ENCODE results near the gene SLC13A5. TPM values are rescaled to one million over a fixed set of nuclear protein-coding genes. Genes with fewer than 3 reads are reported as not detected.

The SLC13A5 gene
- total and polyA plus RNA-seq, 9 of the 15 experiments (the other 6 are each of a cell fraction or from before 2014, with no cell fraction given), result 0.04 TPM; not detected in 8

DNA sequence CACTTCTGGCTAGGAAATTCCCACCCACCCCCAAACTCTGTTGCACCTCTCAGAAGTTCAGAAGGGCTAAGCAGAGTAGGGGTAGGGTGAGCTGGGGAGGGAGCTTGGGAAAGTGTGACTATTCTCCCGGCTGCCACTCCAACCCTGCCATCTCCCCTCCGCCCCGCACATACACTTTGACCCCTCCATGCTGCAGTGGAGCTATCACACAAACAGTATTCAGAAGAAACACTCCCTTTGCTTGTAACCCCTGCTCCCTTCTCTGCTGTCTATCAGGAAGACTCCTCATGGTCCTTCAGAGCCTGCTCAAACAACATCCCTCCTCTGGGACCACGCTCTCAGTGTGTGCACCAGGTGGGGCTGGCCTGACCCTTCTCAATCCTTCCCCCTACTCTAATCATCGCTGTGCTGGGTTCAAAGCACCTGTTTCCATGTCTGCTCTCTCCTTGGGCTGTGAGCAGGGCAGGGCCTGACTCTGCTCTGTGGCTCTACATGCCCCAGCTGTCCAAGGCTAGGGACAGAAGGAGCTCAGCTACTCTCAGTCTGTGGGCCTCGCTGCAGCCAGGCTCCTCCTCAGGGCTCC is 8.6 kb downstream of the SLC13A5 start:
- H4K20me1 ChIP-seq (replicated peaks; ENCODE audit: control insufficient read depth, insufficient read depth, low read length), result no peaks in the 10 kb centered on the region
- peaks cover 0 to 5% of the 10 kb centered on the region in 2 experiments; a peak in 1 of 5 replicates for H3K4me1 ChIP-seq (replicated peaks in 1 of 2; ENCODE audit: control insufficient read depth in 2 of 2, insufficient read depth in 2 of 2, low read length in 2 of 2)
- no peak overlapping the region for H3K27ac ChIP-seq (ENCODE audit: extremely low read depth, low read depth, low read length)
- H3K9me3 ChIP-seq (replicated peaks; ENCODE audit: control insufficient read depth, insufficient read depth, low read depth, low read length), result no peaks in the 10 kb centered on the region
- DNase-seq (ENCODE audit: extremely low read depth in 1 of 4, low spot score in 3 of 4) (no peak), ATAC-seq (no peak), FAIRE-seq (no peak)
- H3K4me2 ChIP-seq (ENCODE audit: insufficient read depth, low read length), result no peak overlapping the region
- H3K4me3 ChIP-seq, result no peak overlapping the region
- no peaks in the 10 kb centered on the region for H3K36me3 ChIP-seq (ENCODE audit: control insufficient read depth, insufficient read depth, low read length)
- H3K9me1 ChIP-seq (ENCODE audit: control insufficient read depth, insufficient read depth, low read length), result no peaks in the 10 kb centered on the region
- H3K79me2 ChIP-seq (ENCODE audit: control insufficient read depth, insufficient read depth, low read length), result no peaks in the 10 kb centered on the region
- in situ Hi-C loops (cut with MboI), result no loop called here
- no peak overlapping the region for H3K9ac ChIP-seq (ENCODE audit: insufficient read depth in 1 of 2, low read depth in 2 of 2, low read length in 2 of 2)
- no peak overlapping the region for H2AFZ ChIP-seq (ENCODE audit: low read depth, low read length)
- intact Hi-C loops (cut with micrococcal nuclease), result no loop called here
- ChIA-PET POLR2A (no interaction called here), CTCF (ENCODE audit: low intra/inter-chr PET ratio) (no interaction called here)
- peaks cover 0 to 43% of the 10 kb centered on the region in 2 experiments; a peak in 3 of 5 replicates for H3K27me3 ChIP-seq (ENCODE audit: control insufficient read depth in 2 of 2, insufficient read depth in 2 of 2, low read length in 2 of 2)
- 2% methylated on average over 5 of the region's 6 CpGs for WGBS (ENCODE audit: insufficient coverage, low coverage, missing lambda C conversion rate)
- TF ChIP-seq SMARCA4 (IDR thresholded peaks at IDR 0.05) (no peak), PTBP1 (IDR thresholded peaks at IDR 0.05; ENCODE audit: low read depth, low read length) (no peak), ZKSCAN8 (CRISPR knock-in tag; IDR thresholded peaks at IDR 0.05) (no peak), FOS (IDR thresholded peaks at IDR 0.05; ENCODE audit: extremely low read depth, insufficient read length) (no peak), ZNF780A (CRISPR knock-in tag; IDR thresholded peaks at IDR 0.05) (no peak), JUNB (CRISPR knock-in tag; conservative IDR thresholded peaks at IDR 0.05) (no peak), SUPT5H (IDR thresholded peaks at IDR 0.05) (no peak), DNMT1 (IDR thresholded peaks at IDR 0.05) (no peak), RBM15 (IDR thresholded peaks at IDR 0.05; ENCODE audit: insufficient read depth, low read length) (no peak)
- TF ChIP-seq, protein P1, sequence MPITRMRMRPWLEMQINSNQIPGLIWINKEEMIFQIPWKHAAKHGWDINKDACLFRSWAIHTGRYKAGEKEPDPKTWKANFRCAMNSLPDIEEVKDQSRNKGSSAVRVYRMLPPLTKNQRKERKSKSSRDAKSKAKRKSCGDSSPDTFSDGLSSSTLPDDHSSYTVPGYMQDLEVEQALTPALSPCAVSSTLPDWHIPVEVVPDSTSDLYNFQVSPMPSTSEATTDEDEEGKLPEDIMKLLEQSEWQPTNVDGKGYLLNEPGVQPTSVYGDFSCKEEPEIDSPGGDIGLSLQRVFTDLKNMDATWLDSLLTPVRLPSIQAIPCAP (CRISPR knock-in tag; IDR thresholded peaks at IDR 0.05; ENCODE audit: borderline replicate concordance), result no peak
- TF ChIP-seq, protein P2, sequence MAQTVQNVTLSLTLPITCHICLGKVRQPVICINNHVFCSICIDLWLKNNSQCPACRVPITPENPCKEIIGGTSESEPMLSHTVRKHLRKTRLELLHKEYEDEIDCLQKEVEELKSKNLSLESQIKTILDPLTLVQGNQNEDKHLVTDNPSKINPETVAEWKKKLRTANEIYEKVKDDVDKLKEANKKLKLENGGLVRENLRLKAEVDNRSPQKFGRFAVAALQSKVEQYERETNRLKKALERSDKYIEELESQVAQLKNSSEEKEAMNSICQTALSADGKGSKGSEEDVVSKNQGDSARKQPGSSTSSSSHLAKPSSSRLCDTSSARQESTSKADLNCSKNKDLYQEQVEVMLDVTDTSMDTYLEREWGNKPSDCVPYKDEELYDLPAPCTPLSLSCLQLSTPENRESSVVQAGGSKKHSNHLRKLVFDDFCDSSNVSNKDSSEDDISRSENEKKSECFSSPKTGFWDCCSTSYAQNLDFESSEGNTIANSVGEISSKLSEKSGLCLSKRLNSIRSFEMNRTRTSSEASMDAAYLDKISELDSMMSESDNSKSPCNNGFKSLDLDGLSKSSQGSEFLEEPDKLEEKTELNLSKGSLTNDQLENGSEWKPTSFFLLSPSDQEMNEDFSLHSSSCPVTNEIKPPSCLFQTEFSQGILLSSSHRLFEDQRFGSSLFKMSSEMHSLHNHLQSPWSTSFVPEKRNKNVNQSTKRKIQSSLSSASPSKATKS (CRISPR knock-in tag; IDR thresholded peaks at IDR 0.05), result no peak
- TF ChIP-seq, protein P3, sequence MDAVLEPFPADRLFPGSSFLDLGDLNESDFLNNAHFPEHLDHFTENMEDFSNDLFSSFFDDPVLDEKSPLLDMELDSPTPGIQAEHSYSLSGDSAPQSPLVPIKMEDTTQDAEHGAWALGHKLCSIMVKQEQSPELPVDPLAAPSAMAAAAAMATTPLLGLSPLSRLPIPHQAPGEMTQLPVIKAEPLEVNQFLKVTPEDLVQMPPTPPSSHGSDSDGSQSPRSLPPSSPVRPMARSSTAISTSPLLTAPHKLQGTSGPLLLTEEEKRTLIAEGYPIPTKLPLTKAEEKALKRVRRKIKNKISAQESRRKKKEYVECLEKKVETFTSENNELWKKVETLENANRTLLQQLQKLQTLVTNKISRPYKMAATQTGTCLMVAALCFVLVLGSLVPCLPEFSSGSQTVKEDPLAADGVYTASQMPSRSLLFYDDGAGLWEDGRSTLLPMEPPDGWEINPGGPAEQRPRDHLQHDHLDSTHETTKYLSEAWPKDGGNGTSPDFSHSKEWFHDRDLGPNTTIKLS (IDR thresholded peaks at IDR 0.05; ENCODE audit: borderline replicate concordance, low read depth), result no peak
- BruUV-seq (replicated peaks), result no TSS peak
